Right lobe of liver (tissue), 4 donors: Measurements from ENCODE around the gene VEGFA.

Source experiments
- CTCF ChIP-seq, 4 donors: fragments of 200-600 bp in 3 of 4; fragments of 450-650 bp in 1 of 4; IDR thresholded peaks; one replicate each; pipeline versions ENCODE4 v1.5.1 to v1.8.0; 2016 to 2022; ENCODE audit warnings: antibody characterized with exemption in 4 of 4, mild to moderate bottlenecking in 2 of 4
- POLR2A ChIP-seq: fragments of 450-650 bp; IDR thresholded peaks from one replicate; pipeline ENCODE4 v1.6.1; 2017; ENCODE audit warnings: antibody characterized with exemption, mild to moderate bottlenecking
- donor health status: DM: no; HTN: no; CAD: no.
- donor health status: DM: no; HTN: no; CAD: no.
- donor health status: DM: no; HTN: yes; CAD: no.

GRCh38 chr6:43744491-43744890 lies 25.5 kb upstream of the VEGFA start:
- TF ChIP-seq CTCF (IDR thresholded peaks at IDR 0.05) = no peak
- TF ChIP-seq POLR2A = no peak
